GM19372 (cell line): ENCODE measurements around the gene CDK5R1.

Experiments
- ATAC-seq: cut with Tn5 transposase; IDR thresholded peaks from one replicate; pipeline ENCODE4 v1.9.1; 2021; ENCODE audit warnings: mild to moderate bottlenecking, low read depth, moderate library complexity; ENCODE audit not compliant: unreplicated experiment

The CDK5R1 gene

GRCh38 chr17:32536736-32537643 lies 50.2 kb downstream of the CDK5R1 start:
- ATAC-seq, result no peak
